SU-DHL-6 (cell line): ENCODE measurements around the gene DNAH12.

Experiments used
- CTCF ChIP-seq: fragments of 200-600 bp; sonication (generic); IDR thresholded peaks from one replicate; pipeline ENCODE4 v1.5.1; 2017; ENCODE audit warnings: antibody characterized with exemption, mild to moderate bottlenecking, low read length, moderate library complexity; ENCODE audit not compliant: insufficient read depth, poor library complexity, severe bottlenecking
- EZH2phosphoT487 ChIP-seq: fragments of 200-600 bp; sonication (generic), shearing (Covaris generic); conservative IDR thresholded peaks from 2 replicates; pipeline ENCODE4 v1.6.1; 2018; ENCODE audit warnings: mild to moderate bottlenecking, antibody characterized with exemption, low read length, moderate library complexity, mixed read lengths

GRCh38 chr3:57261119-57261518 is 283.0 kb downstream of the DNAH12 start:
- no peak for TF ChIP-seq CTCF
- no peak for TF ChIP-seq EZH2phosphoT487
